ENCODE measurements around the gene IGFBP3. TPM values are rescaled to one million over a fixed set of nuclear protein-coding genes. Genes with fewer than 3 reads are reported as not detected.
"Not testable (repeated sequence)": the region's sequence is repeated elsewhere in the genome, so short reads cannot be mapped to it uniquely, and the experiment has no call there.

IGFBP3 gene
- total RNA-seq, 3 donors from 2014 or later = 27.0 to 41.5 (median 40.6) TPM

DNA sequence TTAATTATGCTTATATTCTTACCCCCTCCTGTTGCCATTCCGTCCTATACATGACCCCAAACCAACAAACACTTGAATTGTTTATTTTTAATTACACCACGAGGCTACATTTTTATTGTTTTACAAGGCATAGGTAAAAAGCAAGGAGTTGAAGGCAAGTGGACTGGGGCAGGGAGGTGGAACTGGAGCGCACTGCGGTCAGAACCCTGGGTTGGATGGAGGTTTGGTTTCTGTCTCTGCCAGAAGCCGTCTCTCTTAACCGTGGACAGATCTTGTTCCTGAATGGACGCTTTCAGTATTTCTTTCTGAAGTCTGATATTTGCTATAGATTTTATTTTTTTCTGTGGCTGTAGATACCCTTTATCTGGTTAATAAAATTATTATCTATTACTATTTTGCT, 19.9 kb upstream of the IGFBP3 start:
- TF ChIP-seq, protein P1, sequence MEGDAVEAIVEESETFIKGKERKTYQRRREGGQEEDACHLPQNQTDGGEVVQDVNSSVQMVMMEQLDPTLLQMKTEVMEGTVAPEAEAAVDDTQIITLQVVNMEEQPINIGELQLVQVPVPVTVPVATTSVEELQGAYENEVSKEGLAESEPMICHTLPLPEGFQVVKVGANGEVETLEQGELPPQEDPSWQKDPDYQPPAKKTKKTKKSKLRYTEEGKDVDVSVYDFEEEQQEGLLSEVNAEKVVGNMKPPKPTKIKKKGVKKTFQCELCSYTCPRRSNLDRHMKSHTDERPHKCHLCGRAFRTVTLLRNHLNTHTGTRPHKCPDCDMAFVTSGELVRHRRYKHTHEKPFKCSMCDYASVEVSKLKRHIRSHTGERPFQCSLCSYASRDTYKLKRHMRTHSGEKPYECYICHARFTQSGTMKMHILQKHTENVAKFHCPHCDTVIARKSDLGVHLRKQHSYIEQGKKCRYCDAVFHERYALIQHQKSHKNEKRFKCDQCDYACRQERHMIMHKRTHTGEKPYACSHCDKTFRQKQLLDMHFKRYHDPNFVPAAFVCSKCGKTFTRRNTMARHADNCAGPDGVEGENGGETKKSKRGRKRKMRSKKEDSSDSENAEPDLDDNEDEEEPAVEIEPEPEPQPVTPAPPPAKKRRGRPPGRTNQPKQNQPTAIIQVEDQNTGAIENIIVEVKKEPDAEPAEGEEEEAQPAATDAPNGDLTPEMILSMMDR (IDR thresholded peaks at IDR 0.05) = no peak
- no peaks in the 10 kb centered on the region for H3K9me3 ChIP-seq
- H3K4me3 ChIP-seq = no peak overlapping the region
- H3K36me3 ChIP-seq (ENCODE audit: low read depth) = no peaks in the 10 kb centered on the region
- ATAC-seq = no peak
- DNase-seq = no peak
- intact Hi-C loops (cut with DNase I, micrococcal nuclease) = no loop called here
- no peaks in the 10 kb centered on the region for H3K4me1 ChIP-seq (ENCODE audit: low read depth)

DNA sequence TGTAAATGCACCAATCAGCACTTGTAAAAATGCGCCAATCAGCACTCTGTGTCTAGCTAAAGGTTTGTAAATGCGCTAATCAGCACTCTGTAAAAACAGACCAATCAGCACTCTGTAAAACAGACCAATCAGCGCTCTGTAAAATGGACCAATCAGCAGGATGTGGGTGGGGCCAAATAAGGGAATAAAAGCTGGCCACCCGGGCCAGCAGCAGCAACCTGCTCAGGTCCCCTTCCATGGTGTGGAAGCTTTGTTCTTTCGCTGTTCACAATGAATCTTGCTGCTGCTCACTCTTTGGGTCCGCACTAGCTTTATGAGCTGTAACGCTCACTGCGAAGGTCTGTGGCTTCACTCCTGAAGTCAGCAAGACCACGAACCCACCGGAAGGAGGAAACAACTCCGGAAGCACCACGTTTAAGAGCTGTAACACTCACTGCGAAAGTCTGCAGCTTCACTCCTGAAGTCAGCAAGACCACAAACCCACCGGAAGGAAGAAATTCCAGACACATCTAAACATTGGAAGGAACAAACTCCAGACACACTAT, 19.2 kb upstream of the IGFBP3 start:
- H3K4me3 ChIP-seq; DNase-seq; ATAC-seq; H3K9me3 ChIP-seq; H3K36me3 ChIP-seq (ENCODE audit: low read depth); intact Hi-C loops (cut with DNase I, micrococcal nuclease); H3K4me1 ChIP-seq (ENCODE audit: low read depth): not testable (repeated sequence)

DNA sequence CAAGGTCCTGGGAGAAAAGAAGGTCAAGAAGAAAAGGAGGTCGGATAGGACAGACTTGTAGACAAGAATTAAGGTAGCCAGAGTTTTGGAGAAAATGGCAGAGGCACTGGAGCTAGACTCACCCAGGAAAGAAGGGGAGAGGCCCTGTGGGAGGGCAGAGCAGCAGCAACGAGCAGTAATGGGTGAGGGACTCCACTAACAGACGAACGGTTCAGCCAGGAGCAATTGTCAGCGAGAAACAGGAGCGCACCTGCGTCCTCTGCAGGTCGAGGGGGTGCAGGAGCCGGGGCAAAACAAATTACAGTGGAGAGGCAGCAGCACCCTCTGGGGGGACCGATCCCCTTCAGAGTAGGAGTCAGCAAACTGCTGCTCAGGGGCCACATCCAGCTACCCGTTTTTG, 18.5 kb upstream of the IGFBP3 start:
- no peak overlapping the region for H3K4me3 ChIP-seq
- H3K36me3 ChIP-seq (ENCODE audit: low read depth) = no peaks in the 10 kb centered on the region
- no peaks in the 10 kb centered on the region for H3K4me1 ChIP-seq (ENCODE audit: low read depth)
- intact Hi-C loops (cut with DNase I, micrococcal nuclease) = no loop called here
- ATAC-seq (no peak), DNase-seq (no peak)
- TF ChIP-seq, protein P1 (IDR thresholded peaks at IDR 0.05) = no peak
- H3K9me3 ChIP-seq = no peaks in the 10 kb centered on the region

DNA sequence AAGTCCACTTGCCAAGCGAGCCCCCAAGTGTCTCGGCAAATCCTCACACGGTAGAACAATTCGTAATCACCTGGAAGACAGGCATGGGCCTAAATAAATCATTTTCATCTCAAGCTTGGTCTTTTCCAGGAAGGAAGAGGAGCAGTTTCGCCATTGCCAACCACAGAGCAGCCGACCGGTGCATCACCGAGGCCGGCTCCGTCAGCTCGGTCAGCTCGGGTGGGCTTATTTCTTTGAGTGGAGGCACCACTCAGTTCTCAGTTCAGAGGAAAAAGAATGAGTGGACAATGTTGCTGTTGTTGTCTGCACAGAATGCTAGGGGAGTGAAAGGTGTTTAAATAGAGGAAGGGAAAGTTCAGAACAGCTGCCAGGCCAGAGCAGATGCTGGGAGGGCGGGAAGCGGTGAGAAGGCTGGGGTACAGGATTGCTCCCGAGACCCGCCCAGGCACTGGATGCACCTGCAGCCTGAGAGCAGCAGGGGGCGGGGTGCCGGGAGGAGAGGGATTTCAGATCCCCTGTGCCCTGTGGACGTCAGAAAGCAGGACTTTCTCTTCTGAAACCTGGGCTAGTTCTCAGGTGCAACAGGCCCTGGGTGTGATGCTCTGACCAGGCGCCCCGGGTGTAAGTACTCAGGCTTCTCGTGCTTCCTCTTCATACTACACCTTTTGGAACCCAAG, 17.7 kb upstream of the IGFBP3 start:
- H3K4me3 ChIP-seq = no peak overlapping the region
- no peaks in the 10 kb centered on the region for H3K4me1 ChIP-seq (ENCODE audit: low read depth)
- intact Hi-C loops (cut with DNase I, micrococcal nuclease) = no loop called here
- H3K36me3 ChIP-seq (ENCODE audit: low read depth) = no peaks in the 10 kb centered on the region
- ATAC-seq = no peak
- no peaks in the 10 kb centered on the region for H3K9me3 ChIP-seq
- DNase-seq = no peak
- TF ChIP-seq, protein P1 (IDR thresholded peaks at IDR 0.05) = no peak

DNA sequence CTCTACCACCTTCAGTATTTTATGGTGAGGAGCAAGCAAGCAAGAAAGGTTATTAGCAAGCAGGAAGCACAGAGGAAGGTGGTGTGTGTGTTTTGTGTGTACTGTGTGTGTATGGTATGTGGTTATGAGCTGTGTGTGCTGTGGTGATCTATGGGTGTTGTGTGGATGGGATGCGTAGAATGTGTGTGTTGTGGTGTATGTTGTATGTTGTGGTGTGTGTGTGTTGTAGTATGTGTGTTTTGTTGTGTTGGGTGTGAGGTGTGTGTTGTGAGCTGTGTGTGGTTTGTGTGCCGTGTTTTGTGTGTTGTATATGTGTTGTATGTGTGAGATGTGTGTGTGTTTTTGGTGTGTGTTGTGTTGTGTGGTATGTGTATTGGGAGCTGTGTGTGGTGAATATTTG, 16.8 kb upstream of the IGFBP3 start:
- Histone ChIP-seq H3K9me3 (no peaks in the 10 kb centered on the region), H3K36me3 (ENCODE audit: low read depth) (no peaks in the 10 kb centered on the region), H3K4me3 (no peak overlapping the region), H3K4me1 (ENCODE audit: low read depth) (no peaks in the 10 kb centered on the region)
- intact Hi-C loops (cut with DNase I, micrococcal nuclease) = no loop called here
- ATAC-seq (no peak), DNase-seq (no peak)
- TF ChIP-seq, protein P1 (IDR thresholded peaks at IDR 0.05) = no peak

DNA sequence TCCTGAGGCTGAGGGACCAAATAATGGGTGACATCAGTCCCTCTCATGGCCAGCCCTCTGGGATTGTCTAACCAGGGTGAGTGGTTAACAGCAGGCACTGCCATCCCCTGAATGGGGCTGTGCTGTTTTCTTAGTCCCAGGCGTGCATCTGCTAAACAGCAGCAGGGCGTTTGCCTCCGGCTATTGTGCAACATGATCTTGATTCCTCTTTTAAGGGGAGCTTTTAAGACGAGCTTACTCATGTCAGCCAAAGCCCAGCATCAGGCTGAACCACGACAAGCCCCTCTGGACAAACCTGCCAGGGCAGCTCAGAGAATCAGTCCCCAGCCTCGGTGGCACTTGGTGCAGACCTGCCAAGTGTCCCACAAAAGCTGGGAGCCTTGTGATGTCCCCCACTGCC, 16.2 kb upstream of the IGFBP3 start:
- Histone ChIP-seq H3K4me3 (no peak overlapping the region), H3K4me1 (ENCODE audit: low read depth) (no peaks in the 10 kb centered on the region), H3K9me3 (no peaks in the 10 kb centered on the region), H3K36me3 (ENCODE audit: low read depth) (no peaks in the 10 kb centered on the region)
- TF ChIP-seq, protein P1 (IDR thresholded peaks at IDR 0.05) = no peak
- ATAC-seq = no peak
- no peak for DNase-seq
- intact Hi-C loops (cut with DNase I, micrococcal nuclease) = no loop called here
